Pancreas (tissue), 10 donors: Measurements from ENCODE around the gene GBX2. TPM values are rescaled to one million over a fixed set of nuclear protein-coding genes. Genes with fewer than 3 reads are reported as not detected.

Experiments used
- ATAC-seq, 4 donors: fragments of 200-7000 bp; cut with Tn5 transposase; one replicate each; pipeline versions ENCODE4 v1.8.0 to v1.9.1; 2020; ENCODE audit warnings: mild to moderate bottlenecking in 4 of 4, moderate library complexity in 4 of 4
- DNase-seq, 6 donors: peaks; one replicate each; pipeline ENCODE4 v3.0.0-alpha.2; 2020
- FAIRE-seq: peaks from 2 replicates; lab custom pipeline; 2012; peaks lifted over from hg19 to GRCh38; lab: Jason Lieb, UNC
- H3K27ac ChIP-seq, 4 donors: fragments of 200-600 bp; sonication (generic); 1 replicate in 3 of 4; 2 replicates in 1 of 4; pipeline versions ENCODE4 v1.5.0 to v1.8.0; 2020
- H3K27me3 ChIP-seq, 4 donors: fragments of 200-600 bp; one replicate each; pipeline ENCODE4 v1.8.0; 2021
- H3K36me3 ChIP-seq, 3 donors: fragments of 200-600 bp; sonication (generic) in 1 of 3; one replicate each; pipeline versions ENCODE4 v1.5.0 to v1.8.0; 2020 to 2021
- H3K4me1 ChIP-seq, 3 donors: fragments of 200-600 bp; one replicate each; pipeline ENCODE4 v1.8.0; 2021
- H3K4me3 ChIP-seq, 4 donors: fragments of 200-600 bp; sonication (generic) in 2 of 4; one replicate each; pipeline versions ENCODE4 v1.5.0 to v1.8.0; 2020 to 2021
- H3K9me3 ChIP-seq, 4 donors: fragments of 200-600 bp; one replicate each; pipeline ENCODE4 v1.8.0; 2021
- WGBS, 2 donors: extraction: QIAGEN DNeasy Blood & Tissue Kit; methylation state at CpG; one replicate each; pipeline ENCODE4 v1.1.7; 2013; 5-methylcytosine and 5-hydroxymethylcytosine counted together
- intact Hi-C, 3 donors: fragments of 100-400 bp; cut with DNase I; formaldehyde crosslinking; loops; one replicate each; pipeline versions ENCODE4 v1.11.1 to v1.14.2; 2022
- polyA plus RNA-seq, 2 donors: library from polyadenylated mRNA; stranded (reverse); fragments of 200-250 nt; gene quantifications; one replicate each; pipeline ENCODE4 v1.2.3, GENCODE V29; 2013
- total RNA-seq, 6 donors: library from RNA; stranded (reverse); fragmentation: NEBNext Ultra II Directional in 4 of 6; extraction: Animal tissue kit (Norgen Biotek cat#: 25700) in 4 of 6; gene quantifications; one replicate each; pipeline versions ENCODE4 v1.2.1 to v1.2.4, GENCODE V29; 2021 to 2023
- TF ChIP-seq, protein P1 (sequence below), 4 donors: fragments of 200-600 bp; sonication (generic) in 3 of 4; IDR thresholded peaks; one replicate each; pipeline versions ENCODE4 v1.5.0 to v1.8.0; 2021; ENCODE audit warnings: antibody characterized with exemption in 4 of 4
- donor health status: healthy with polysubstance abuse.
- donor health status: DM: no; HTN: no; CAD: no; lungs with moderate emphysema.
- donor health status: DM: no; HTN: no; CAD: no.
- donor health status: control.
- donor health status: control.
- donor health status: Bipolar disorder and iron deficiency.
- donor health status: DM: yes; HTN: yes; CAD: no.
- donor health status: DM: no; HTN: no; CAD: no.
- donor health status: DM: no; HTN: no; CAD: no.
- donor health status: DM: yes; HTN: yes; CAD: no.

GBX2 gene
- total and polyA plus RNA-seq, 8 donors: not detected

DNA sequence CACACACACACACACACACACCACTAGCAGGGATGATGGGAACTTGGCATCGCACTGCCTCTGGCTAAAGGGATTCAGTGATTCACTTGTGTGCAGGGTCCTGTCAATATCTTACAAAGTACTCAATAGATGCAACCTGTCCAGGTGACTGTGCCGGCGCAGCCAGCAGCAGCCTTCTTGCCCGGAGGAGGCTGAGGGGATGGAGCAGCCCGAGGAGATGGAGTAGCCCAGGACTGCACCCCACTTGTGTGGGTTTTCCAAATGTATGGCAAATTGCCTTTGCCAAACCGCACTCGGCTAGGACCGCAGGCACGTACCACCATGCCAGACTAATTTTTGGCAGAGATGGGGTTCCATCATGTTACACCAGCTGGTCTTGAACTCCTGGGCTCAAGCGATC is 31.1 kb downstream of the GBX2 start:
- ATAC-seq (no peak), DNase-seq (no peak), FAIRE-seq (no peak)
- Histone ChIP-seq H3K4me3 (no peak overlapping the region), H3K9me3 (no peaks in the 10 kb centered on the region), H3K4me1 (no peaks in the 10 kb centered on the region), H3K27ac (no peak overlapping the region), H3K27me3 (no peaks in the 10 kb centered on the region), H3K36me3 (no peaks in the 10 kb centered on the region)
- TF ChIP-seq, protein P1, sequence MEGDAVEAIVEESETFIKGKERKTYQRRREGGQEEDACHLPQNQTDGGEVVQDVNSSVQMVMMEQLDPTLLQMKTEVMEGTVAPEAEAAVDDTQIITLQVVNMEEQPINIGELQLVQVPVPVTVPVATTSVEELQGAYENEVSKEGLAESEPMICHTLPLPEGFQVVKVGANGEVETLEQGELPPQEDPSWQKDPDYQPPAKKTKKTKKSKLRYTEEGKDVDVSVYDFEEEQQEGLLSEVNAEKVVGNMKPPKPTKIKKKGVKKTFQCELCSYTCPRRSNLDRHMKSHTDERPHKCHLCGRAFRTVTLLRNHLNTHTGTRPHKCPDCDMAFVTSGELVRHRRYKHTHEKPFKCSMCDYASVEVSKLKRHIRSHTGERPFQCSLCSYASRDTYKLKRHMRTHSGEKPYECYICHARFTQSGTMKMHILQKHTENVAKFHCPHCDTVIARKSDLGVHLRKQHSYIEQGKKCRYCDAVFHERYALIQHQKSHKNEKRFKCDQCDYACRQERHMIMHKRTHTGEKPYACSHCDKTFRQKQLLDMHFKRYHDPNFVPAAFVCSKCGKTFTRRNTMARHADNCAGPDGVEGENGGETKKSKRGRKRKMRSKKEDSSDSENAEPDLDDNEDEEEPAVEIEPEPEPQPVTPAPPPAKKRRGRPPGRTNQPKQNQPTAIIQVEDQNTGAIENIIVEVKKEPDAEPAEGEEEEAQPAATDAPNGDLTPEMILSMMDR (IDR thresholded peaks at IDR 0.05): no peak
- whole genome bisulfite sequencing, 2 donors: 90 to 94% methylated on average over 10 of the region's 10 CpGs
- intact Hi-C loops: no loop called here

DNA sequence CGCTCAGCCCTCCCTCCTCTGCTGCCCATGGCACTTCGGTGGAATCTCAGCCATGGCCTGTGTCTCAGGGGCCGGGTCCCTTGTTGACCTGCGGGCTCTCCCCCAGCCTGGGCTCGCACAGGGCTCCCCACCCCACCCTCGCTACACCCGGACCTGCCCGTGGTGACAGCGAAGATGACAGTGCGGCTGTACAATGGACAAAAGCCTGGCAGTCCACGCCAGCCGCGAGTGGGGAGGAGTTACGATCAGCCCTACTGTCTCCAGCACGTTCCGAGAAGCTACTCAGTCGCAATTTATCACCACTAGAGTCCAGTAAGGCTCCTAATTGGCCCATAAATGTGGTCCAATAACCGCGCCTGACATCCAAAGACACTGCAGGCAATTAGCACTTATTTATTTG is 31.6 kb downstream of the GBX2 start:
- FAIRE-seq (no peak), DNase-seq (peak in 1 of 6 donors; percentile 59), ATAC-seq (no peak)
- TF ChIP-seq, protein P1 (IDR thresholded peaks at IDR 0.05): no peak
- 79 to 82% methylated on average over 19 of the region's 19 CpGs for WGBS, 2 donors
- Histone ChIP-seq H3K4me3 (no peak overlapping the region), H3K9me3 (no peaks in the 10 kb centered on the region), H3K27ac (no peak overlapping the region), H3K36me3 (no peaks in the 10 kb centered on the region), H3K27me3 (no peaks in the 10 kb centered on the region), H3K4me1 (no peaks in the 10 kb centered on the region)
- intact Hi-C loops: no loop called here

DNA sequence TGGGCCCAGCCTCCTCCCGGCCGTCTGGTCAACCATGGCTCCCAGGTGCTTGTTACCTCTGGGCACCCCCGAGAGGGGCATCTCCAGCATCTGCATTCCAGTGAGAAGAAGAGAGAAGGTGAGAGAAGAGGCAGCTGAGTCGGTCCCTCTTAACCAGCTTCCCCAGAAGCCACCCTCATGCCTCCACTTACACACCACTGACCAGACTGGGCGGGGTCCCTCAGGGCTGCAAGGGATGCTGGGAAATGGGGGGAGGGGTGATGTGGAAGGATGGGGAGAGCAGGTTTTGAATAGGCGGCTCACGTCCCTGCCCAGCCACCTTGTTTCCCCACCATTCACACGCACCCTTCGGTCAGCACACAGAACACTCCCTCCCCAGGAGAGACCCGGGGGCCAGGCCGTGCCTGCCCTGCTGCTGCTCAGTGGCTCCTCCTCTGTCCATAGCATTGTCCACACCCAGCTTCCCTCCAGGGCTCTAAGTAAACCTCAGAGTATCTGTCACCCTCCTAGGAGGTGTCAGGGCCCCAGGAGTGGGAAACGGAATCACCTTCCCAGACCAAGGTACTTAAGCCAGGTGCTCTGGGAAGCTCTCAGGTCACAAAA is 34.7 kb downstream of the GBX2 start:
- peak in 1 of 6 donors; percentile 29 for DNase-seq
- 92 to 93% methylated on average over 12 of the region's 12 CpGs for WGBS, 2 donors
- TF ChIP-seq, protein P1 (IDR thresholded peaks at IDR 0.05): no peak
- H3K27me3 ChIP-seq: no peaks in the 10 kb centered on the region
- H3K36me3 ChIP-seq: no peaks in the 10 kb centered on the region
- H3K27ac ChIP-seq: no peak overlapping the region
- FAIRE-seq: no peak
- intact Hi-C loops: no loop called here
- no peak for ATAC-seq
- H3K9me3 ChIP-seq: no peaks in the 10 kb centered on the region
- no peaks in the 10 kb centered on the region for H3K4me1 ChIP-seq
- H3K4me3 ChIP-seq: no peak overlapping the region

DNA sequence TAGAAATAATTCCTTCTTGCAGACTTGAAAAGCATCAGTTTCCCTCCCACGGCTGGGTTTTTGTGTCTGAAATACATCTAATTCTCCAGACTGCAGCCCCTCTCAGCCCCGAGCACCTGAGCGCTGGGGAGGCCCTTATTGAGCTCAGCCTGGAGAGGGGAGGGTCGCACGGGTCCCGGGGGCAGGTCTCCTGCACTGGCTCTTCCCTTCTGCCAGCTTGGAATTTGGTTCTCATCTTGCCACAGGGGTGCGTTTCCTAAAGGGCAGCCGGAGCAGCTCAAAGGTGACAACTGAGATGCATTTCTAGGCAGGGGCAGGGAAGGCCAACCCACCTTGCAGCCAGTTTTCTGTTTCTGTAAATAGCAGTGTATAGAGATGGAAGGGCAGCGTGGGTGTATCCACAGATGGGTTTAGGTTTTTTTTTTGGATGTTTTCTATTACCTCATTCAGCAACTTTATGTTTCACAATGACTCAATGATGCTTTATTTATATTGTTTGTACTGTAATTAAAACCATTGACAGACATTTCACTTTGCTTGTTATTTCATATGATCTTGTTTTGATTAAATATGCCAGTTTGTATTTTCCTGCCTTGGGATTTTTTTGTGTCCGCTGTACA is 37.0 kb downstream of the GBX2 start:
- intact Hi-C loops: no loop called here
- Histone ChIP-seq H3K27me3 (no peaks in the 10 kb centered on the region), H3K4me1 (no peaks in the 10 kb centered on the region), H3K27ac (no peak overlapping the region), H3K4me3 (no peak overlapping the region), H3K9me3 (no peaks in the 10 kb centered on the region), H3K36me3 (no peaks in the 10 kb centered on the region)
- WGBS, 2 donors: 90 to 94% methylated on average over 10 of the region's 10 CpGs
- FAIRE-seq (no peak), DNase-seq (peak in 1 of 6 donors; percentile 25), ATAC-seq (no peak)
- TF ChIP-seq, protein P1 (IDR thresholded peaks at IDR 0.05): no peak

GRCh38 chr2:236130349-236130998 is 37.7 kb downstream of the GBX2 start:
- ATAC-seq (no peak), DNase-seq (peak in 2 of 6 donors; percentile 17 to 40), FAIRE-seq (no peak)
- no peak overlapping the region for H3K4me3 ChIP-seq
- TF ChIP-seq, protein P1 (IDR thresholded peaks at IDR 0.05): no peak
- H3K4me1 ChIP-seq: no peaks in the 10 kb centered on the region
- H3K36me3 ChIP-seq: no peaks in the 10 kb centered on the region
- 93 to 97% methylated on average over 6 of the region's 6 CpGs for WGBS, 2 donors
- H3K9me3 ChIP-seq: no peaks in the 10 kb centered on the region
- intact Hi-C loops: no loop called here
- no peaks in the 10 kb centered on the region for H3K27me3 ChIP-seq
- H3K27ac ChIP-seq: no peak overlapping the region
